Activated CD4-positive, alpha-beta memory T cell treated with anti-CD3 and anti-CD28 coated beads, Interleukin-2, amount 10 ng/mL, durations not matched to agents 7 days and 5 days (primary cell): ENCODE measurements around the gene C19orf81. TPM values are rescaled to one million over a fixed set of nuclear protein-coding genes. Genes with fewer than 3 reads are reported as not detected.
"Not testable (repeated sequence)": the region's sequence is repeated elsewhere in the genome, so short reads cannot be mapped to it uniquely, and the experiment has no call there.

Experiments
- CTCF ChIA-PET: fragments of 350-600 bp; sonication (Branson Sonifier 250); formaldehyde crosslinking; loops from one replicate; lab custom pipeline; 2021; ENCODE audit warnings: antibody characterized with exemption, inconsistent platforms; lab: Charles Lee
- POLR2A ChIA-PET: fragments of 350-600 bp; sonication (Branson Sonifier 250); formaldehyde crosslinking; loops from one replicate; lab custom pipeline; 2021; ENCODE audit warnings: antibody characterized with exemption; lab: Charles Lee
- DNase-seq: peaks from one replicate; pipeline ENCODE4 v3.0.0-alpha.2; 2020
- H3K27ac Mint-ChIP-seq: one replicate; pipeline ENCODE4 v1.8.0; 2021; ENCODE audit warnings: mild to moderate bottlenecking, mixed read lengths
- H3K27me3 Mint-ChIP-seq: one replicate; pipeline ENCODE4 v1.8.0; 2021; ENCODE audit warnings: mixed read lengths
- H3K36me3 Mint-ChIP-seq: one replicate; pipeline ENCODE4 v1.8.0; 2021; ENCODE audit warnings: low read depth, mixed read lengths
- H3K4me1 Mint-ChIP-seq: one replicate; pipeline ENCODE4 v1.8.0; 2021; ENCODE audit warnings: mixed read lengths
- H3K4me3 Mint-ChIP-seq: one replicate; pipeline ENCODE4 v1.8.0; 2021; ENCODE audit warnings: mild to moderate bottlenecking, mixed read lengths
- H3K9me3 Mint-ChIP-seq: one replicate; pipeline ENCODE4 v1.8.0; 2021; ENCODE audit warnings: mixed read lengths
- total RNA-seq, 2 experiments: library from RNA; stranded (reverse); gene quantifications; one replicate each; pipeline ENCODE4 v1.2.3, GENCODE V29; 2021

C19orf81 gene
- not detected for total RNA-seq

DNA sequence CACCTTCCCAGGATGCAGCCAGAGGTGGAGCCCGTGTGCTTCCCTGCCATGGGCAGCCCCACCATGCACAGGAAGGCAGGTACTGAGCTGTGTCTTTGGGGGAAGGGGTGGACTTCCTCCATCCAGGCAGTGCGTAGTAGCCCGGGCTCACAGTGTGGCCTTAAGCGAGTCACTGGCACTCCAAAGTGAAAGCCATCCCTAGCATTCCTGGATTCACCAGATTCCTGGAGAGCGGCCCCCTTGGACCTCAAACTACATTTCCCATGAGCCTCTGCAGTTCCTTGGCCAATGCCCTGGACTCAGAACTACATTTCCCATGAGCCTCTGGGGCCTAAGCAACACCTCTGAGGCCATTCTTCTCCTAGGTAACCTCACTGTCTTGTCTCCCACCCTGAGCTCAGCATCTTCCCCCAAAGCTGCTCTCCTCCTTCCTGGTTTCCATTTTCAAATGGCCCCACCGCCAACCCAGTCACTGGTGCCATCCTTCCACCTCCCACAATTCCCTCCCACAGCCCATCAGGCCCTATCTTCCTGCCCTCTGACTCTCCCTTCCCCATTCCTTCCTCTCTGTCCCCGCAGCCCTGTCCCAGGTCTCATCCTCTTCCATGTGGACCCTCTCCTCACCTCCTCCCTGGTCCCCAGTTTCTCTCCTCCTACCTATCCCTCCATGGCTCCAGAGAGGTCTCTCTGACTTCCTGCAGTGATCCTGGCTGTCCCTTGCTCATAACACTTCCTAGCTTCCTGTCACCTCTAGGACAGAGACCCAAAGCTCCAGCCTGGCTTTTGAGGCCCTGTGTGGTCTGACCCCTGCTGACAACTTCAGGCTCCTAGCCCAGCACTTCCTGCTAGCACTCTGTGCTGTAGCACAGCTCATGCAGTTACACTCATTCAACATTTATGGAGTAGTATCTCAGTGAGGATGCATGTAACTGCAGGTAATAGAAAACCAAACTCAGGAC lies at the start of gene C19orf81:
Gene C19orf81 (plus strand): TSS at position 13 of the 959 bp plus-strand sequence. CDS start 0 bp downstream, at position 13.
- H3K4me1 Mint-ChIP-seq, result no peaks in the 10 kb centered on the region
- H3K4me3 Mint-ChIP-seq, result no peak within 1 kb of the TSS
- peaks cover 1% of the 10 kb centered on the region for H3K9me3 Mint-ChIP-seq
- no peak within 1 kb of the TSS for H3K27ac Mint-ChIP-seq
- no peak for DNase-seq
- ChIA-PET CTCF (no interaction called here), POLR2A (no interaction called here)
- H3K27me3 Mint-ChIP-seq, result peaks cover 3% of the 10 kb centered on the region
- H3K36me3 Mint-ChIP-seq, result no peaks in the 10 kb centered on the region

GRCh38 chr19:50601407-50602088 lies 47.7 kb upstream of the C19orf81 start:
- Mint-ChIP-seq H3K9me3 (no peaks in the 10 kb centered on the region), H3K4me3 (no peak overlapping the region), H3K4me1 (no peaks in the 10 kb centered on the region), H3K27ac (no peak overlapping the region), H3K27me3 (peaks cover 13% of the 10 kb centered on the region), H3K36me3 (no peaks in the 10 kb centered on the region)
- ChIA-PET CTCF (interaction anchor here (1.3 kb wide), 1 partner anchor 10 kb away, joined by 3 read pairs; no protein-coding TSS in a partner anchor), POLR2A (no interaction called here)
- no peak for DNase-seq

DNA sequence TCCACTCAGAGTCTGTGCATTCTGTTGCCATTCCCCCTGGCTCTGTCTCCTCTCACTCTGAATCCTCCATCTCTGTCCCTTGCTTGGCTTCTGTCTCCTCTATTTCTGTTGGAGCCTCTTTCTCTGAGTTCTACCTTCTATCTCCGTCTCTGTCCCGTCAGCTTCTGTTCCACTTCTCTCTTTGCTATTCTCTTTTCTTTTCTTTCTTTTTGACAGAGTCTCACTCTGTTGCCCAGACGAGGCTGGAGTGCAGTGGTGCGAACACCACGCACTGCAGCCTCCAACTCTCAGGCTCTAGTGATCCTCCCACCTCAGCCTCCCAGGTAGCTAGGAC lies 47.2 kb upstream of the C19orf81 start:
- Mint-ChIP-seq H3K27ac (no peak overlapping the region), H3K27me3 (peaks cover 13% of the 10 kb centered on the region), H3K4me3 (no peak overlapping the region), H3K9me3 (peaks cover 2% of the 10 kb centered on the region), H3K4me1 (no peaks in the 10 kb centered on the region), H3K36me3 (no peaks in the 10 kb centered on the region)
- ChIA-PET CTCF (interaction anchor here (1.3 kb wide), 1 partner anchor 10 kb away, joined by 3 read pairs; no protein-coding TSS in a partner anchor), POLR2A (no interaction called here)
- no peak for DNase-seq

GRCh38 chr19:50602496-50602895 lies 46.7 kb upstream of the C19orf81 start:
- no peak for DNase-seq
- ChIA-PET POLR2A (no interaction called here), CTCF (no interaction called here)
- H3K36me3 Mint-ChIP-seq, result no peaks in the 10 kb centered on the region
- H3K4me1 Mint-ChIP-seq, result peaks cover 2% of the 10 kb centered on the region
- peaks cover 5% of the 10 kb centered on the region for H3K9me3 Mint-ChIP-seq
- H3K4me3 Mint-ChIP-seq, result no peak overlapping the region
- H3K27ac Mint-ChIP-seq, result no peak overlapping the region
- H3K27me3 Mint-ChIP-seq, result peaks cover 13% of the 10 kb centered on the region

- ChIA-PET POLR2A (no interaction called here), CTCF (no interaction called here)
- Mint-ChIP-seq H3K4me3 (no peak overlapping the region), H3K36me3 (no peaks in the 10 kb centered on the region), H3K4me1 (peaks cover 5% of the 10 kb centered on the region), H3K9me3 (peaks cover 7% of the 10 kb centered on the region), H3K27me3 (peaks cover 13% of the 10 kb centered on the region), H3K27ac (no peak overlapping the region)
- DNase-seq, result no peak
These were observed 46.3 kb upstream of the C19orf81 start for GRCh38 chr19:50602935-50603334.

GRCh38 chr19:50604264-50605073 lies 44.8 kb upstream of the C19orf81 start:
- POLR2A ChIA-PET, H3K27ac Mint-ChIP-seq, H3K36me3 Mint-ChIP-seq, CTCF ChIA-PET, DNase-seq, H3K4me3 Mint-ChIP-seq, H3K4me1 Mint-ChIP-seq, H3K9me3 Mint-ChIP-seq: not testable (repeated sequence)
- H3K27me3 Mint-ChIP-seq, result peaks cover 13% of the 10 kb centered on the region

DNA sequence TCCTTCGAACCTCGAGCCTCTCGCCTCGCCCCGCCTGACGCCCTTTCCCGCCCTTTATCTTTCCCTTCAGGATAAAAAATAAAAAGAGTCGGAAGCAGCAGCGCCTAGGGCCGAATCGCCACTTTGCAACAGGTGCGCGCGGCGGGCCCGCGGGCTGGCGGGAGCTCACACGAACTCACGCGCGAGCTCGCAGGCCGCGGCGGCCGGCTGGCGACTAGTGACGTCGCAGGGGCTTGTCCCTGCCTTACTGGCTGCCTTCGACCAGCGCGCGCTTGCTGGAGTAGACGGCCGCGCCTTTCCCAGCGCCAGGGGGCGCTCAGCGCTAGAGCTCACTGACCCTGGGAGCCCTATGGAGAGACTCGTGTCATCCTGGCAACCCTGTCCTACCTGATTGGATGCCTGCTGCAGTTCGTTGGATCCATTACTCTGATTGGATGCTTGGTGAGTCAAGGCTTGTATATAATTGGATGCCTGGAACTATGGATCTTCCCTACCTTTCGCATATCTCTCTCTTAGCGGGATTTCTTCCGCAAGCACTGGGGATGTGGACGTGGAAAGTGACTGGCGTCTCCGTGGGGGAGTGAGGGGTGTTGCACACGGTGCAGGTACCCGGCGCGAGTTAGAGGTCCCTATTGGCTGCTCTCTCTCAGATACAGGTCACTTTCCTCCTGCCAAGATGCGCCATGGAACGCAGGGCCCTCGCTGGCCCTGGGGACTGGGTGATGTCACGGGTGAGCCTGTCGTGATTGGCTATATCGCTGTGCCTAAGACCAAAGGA lies 43.0 kb upstream of the C19orf81 start:
- POLR2A ChIA-PET, H3K4me3 Mint-ChIP-seq, H3K27ac Mint-ChIP-seq, H3K9me3 Mint-ChIP-seq, H3K36me3 Mint-ChIP-seq, DNase-seq, H3K4me1 Mint-ChIP-seq: not testable (repeated sequence)
- CTCF ChIA-PET, result interaction anchor here (0.9 kb wide), 1 partner anchor 50 kb away, joined by 3 read pairs; no protein-coding TSS in a partner anchor
- peaks cover 13% of the 10 kb centered on the region for H3K27me3 Mint-ChIP-seq

- H3K27ac Mint-ChIP-seq, result no peak overlapping the region
- H3K4me1 Mint-ChIP-seq, result peaks cover 8% of the 10 kb centered on the region
- ChIA-PET CTCF (interaction anchor here (0.5 to 1.1 kb wide), 4 partner anchors 48 to 260 kb away, joined by 3 read pairs; no protein-coding TSS in a partner anchor), POLR2A (no interaction called here)
- no peak overlapping the region for H3K4me3 Mint-ChIP-seq
- DNase-seq, result no peak
- H3K9me3 Mint-ChIP-seq, result peaks cover 9% of the 10 kb centered on the region
- no peaks in the 10 kb centered on the region for H3K36me3 Mint-ChIP-seq
- peaks cover 4% of the 10 kb centered on the region for H3K27me3 Mint-ChIP-seq
These were observed 41.9 kb upstream of the C19orf81 start for GRCh38 chr19:50607388-50607787.

- peaks cover 8% of the 10 kb centered on the region for H3K4me1 Mint-ChIP-seq
- CTCF ChIA-PET, result interaction anchor here (0.5 to 1.1 kb wide), 6 partner anchors 49 to 260 kb away, joined by 3 read pairs; no protein-coding TSS in a partner anchor
- peak; percentile 75 for DNase-seq
- H3K27me3 Mint-ChIP-seq, result no peaks in the 10 kb centered on the region
- H3K9me3 Mint-ChIP-seq, result peaks cover 9% of the 10 kb centered on the region
- H3K36me3 Mint-ChIP-seq, result no peaks in the 10 kb centered on the region
- no peak overlapping the region for H3K4me3 Mint-ChIP-seq
- no peak overlapping the region for H3K27ac Mint-ChIP-seq
- POLR2A ChIA-PET, result no interaction called here
These were observed 41.1 kb upstream of the C19orf81 start for GRCh38 chr19:50607874-50608785.

DNA sequence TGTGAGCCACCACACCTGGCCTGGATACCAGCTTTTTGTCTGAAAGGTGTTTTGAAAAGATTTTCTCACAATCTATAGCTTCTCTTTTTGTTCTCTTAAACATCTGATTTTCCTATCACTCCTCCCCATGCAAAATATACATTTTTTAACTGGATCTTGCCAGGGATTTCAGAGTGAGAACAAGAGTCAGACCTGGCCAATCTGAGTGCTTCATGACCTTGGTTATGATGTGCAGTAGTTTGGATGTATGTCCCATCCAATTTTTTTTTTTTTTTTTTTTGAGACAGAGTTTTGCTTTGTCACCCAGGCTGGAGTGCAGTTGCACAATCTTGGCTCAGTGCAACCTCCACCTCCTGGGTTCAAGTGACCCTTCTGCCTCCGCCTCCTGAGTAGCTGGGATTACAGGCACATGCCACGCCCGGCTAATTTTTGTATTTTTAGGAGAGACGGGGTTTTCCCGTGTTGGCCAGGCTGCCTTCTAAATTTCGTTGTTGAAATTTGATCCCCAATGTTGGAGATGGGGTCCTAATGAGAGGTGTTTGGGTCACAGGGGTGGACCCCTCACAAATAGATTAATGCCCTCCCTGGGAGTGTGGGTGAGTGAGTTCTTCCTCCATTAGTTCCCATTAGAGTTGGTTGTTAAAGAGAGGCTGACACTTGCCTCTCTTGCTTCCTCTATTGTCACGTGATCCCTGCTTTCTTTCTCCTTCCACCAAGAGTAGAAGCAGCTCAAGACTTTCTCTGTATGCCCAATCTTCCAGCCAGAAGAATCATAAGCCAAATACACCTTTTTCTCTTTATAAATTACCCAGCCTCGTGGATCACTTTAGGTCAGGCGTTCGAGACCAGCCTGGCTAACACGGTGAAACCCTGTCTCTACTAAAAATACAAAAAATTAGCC lies 36.5 kb upstream of the C19orf81 start:
- H3K9me3 Mint-ChIP-seq, H3K27me3 Mint-ChIP-seq, POLR2A ChIA-PET, DNase-seq, H3K4me1 Mint-ChIP-seq, H3K36me3 Mint-ChIP-seq, H3K27ac Mint-ChIP-seq, H3K4me3 Mint-ChIP-seq: not testable (repeated sequence)
- CTCF ChIA-PET, result interaction anchor here (1.5 kb wide), 1 partner anchor 11 kb away, joined by 3 read pairs; no protein-coding TSS in a partner anchor

DNA sequence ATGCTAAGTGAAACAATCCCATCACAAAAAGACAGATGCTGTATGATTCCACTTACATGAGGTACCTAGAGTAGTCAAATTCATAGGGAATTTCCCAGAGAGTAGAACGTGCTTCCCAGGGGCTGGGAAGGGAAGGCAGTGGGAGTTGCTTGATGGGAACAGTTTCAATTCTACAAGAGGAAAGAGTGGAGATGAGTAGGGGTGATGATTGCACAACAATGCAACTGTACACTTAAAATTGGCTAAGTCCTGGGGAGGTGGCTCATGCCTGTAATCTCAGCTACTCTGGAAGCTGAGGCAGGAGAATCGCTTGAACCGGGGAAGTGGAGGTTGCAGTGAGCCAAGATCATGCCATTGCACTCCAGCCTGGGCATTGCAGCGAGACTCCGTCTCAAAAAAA lies 30.9 kb upstream of the C19orf81 start:
- H3K27me3 Mint-ChIP-seq, POLR2A ChIA-PET, H3K4me3 Mint-ChIP-seq, H3K4me1 Mint-ChIP-seq, H3K36me3 Mint-ChIP-seq, H3K27ac Mint-ChIP-seq, H3K9me3 Mint-ChIP-seq, DNase-seq, CTCF ChIA-PET: not testable (repeated sequence)
